ENCODE measurements around the gene GRM4.
"Not testable (repeated sequence)": the region's sequence is repeated elsewhere in the genome, so short reads cannot be mapped to it uniquely, and the experiment has no call there.

Gene GRM4

DNA sequence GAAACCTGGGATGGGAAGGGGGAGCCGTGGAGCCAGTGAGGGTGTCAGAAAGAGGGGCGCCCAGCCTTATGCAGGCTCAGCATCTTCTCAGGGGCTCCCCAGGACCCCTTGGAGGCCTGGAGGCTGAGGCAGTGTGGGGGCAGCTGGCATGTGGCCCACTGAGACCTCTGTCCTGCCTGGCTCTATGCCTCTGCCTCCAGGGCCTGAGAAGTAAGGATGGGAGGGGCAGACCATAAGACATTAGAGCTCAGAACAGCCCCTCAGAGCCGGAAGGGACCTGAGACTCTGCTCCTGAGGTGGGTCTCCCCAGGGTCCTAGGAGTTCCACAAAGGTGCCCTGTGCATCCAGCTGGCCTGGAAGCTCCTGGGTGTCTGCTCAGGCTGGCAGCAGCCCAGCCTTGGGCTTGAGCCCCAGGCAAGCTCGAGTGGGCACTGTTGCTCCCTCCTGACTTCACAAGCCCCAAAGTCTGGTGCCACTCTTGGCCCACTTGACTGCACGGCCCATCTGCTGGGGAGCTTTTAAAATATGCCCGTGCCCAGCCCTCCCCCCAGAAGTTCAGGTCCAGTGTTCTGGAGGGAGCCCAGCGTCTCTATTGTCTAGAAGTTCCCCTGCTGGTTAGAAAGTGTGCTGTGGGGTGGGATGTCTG lies 126.8 kb downstream of the GRM4 start:
- no peak for DNase-seq (ENCODE audit: extremely low read depth, low read depth)
- TF ChIP-seq CTCF (IDR thresholded peaks at IDR 0.05; ENCODE audit: low read depth, low read length) = no peak

GRCh38 chr6:34018026-34018425 lies 127.9 kb downstream of the GRM4 start:
- DNase-seq (ENCODE audit: extremely low read depth, low read depth) = no peak
- TF ChIP-seq CTCF (IDR thresholded peaks at IDR 0.05; ENCODE audit: low read depth, low read length) = no peak

DNA sequence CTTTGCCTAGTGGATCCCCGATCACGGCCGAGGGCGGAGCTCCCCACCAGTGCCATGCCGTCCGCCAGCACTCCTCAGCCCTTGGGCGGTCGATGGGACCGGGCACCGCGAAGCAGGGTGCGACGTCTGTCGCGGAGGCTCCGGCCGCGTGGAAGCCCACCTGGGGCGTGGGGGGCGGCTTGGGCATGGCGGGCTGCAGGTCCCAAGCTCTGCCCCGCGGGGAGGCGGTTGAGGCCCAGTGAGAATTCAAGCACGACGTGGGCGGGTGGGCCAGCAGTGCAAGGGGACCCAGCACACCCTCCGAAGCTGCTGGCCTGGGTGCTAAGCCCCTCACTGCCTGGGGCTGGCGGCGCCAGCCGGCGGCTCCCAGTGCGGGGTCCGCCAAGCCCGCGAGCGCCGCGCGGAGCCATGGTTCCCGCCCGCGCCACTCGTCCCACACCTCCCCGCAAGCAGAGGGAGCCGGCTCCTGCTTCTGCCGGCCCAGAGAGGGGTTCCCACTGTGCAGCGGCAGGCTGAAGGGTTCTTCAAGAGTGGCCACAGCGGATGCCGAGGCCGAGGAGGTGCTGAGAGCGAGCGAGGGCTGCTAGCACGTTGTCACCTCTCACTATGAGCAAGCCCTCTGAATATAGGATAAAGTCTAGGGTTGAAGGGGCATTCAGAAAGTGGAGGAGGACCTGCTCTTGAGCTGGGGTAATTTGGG lies 128.6 kb downstream of the GRM4 start:
- no peak for DNase-seq (ENCODE audit: extremely low read depth, low read depth)
- no peak for TF ChIP-seq CTCF (IDR thresholded peaks at IDR 0.05; ENCODE audit: low read depth, low read length)

GRCh38 chr6:34016573-34016972 lies 129.3 kb downstream of the GRM4 start:
- not testable (repeated sequence) for DNase-seq (ENCODE audit: extremely low read depth, low read depth)

- TF ChIP-seq CTCF (IDR thresholded peaks at IDR 0.05; ENCODE audit: low read depth, low read length) = no peak
- DNase-seq (ENCODE audit: extremely low read depth, low read depth) = no peak
Observed at GRCh38 chr6:34015586-34015985, 130.3 kb downstream of the GRM4 start.

DNA sequence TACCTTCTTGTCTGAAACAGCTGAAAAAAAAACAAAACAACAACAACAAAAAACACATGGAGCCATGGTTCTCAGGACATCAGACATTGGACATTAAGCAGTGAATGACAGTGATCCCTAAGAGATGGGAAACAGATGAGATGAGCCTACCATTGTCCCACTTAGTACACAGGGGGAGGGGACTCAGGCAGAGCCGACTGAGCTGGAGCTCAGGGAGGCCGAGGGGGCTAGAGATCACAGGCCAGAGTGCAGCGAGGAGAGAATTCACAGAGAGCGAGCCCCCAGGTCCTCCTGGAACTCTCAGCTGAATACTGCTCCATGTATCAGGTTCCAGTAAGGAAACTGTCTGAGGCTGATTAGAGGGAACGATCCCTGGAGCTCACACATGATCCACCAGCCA lies 134.6 kb downstream of the GRM4 start:
- no peak for TF ChIP-seq CTCF (IDR thresholded peaks at IDR 0.05; ENCODE audit: low read depth, low read length)
- no peak for DNase-seq (ENCODE audit: extremely low read depth, low read depth)

GRCh38 chr6:34005901-34006531 lies 139.9 kb downstream of the GRM4 start:
- DNase-seq (ENCODE audit: extremely low read depth, low read depth) = no peak
- no peak for TF ChIP-seq CTCF (IDR thresholded peaks at IDR 0.05; ENCODE audit: low read depth, low read length)
